ENCODE measurements around the gene DCHS1. TPM values are rescaled to one million over a fixed set of nuclear protein-coding genes. Genes with fewer than 3 reads are reported as not detected.

Gene DCHS1
- total and polyA plus RNA-seq, 9 of the 15 experiments (the other 6 are each of a cell fraction or from before 2014, with no cell fraction given): 0.04 to 0.49 (median 0.14) TPM; not detected in 2

- TF ChIP-seq DMBX1 (CRISPR knock-in tag; IDR thresholded peaks at IDR 0.05; ENCODE audit: borderline replicate concordance) (0 out of 2 replicates have a peak, but pooled peaks have one; percentile 22), STAT5B (CRISPR knock-in tag; IDR thresholded peaks at IDR 0.05) (no peak), PKNOX1 (IDR thresholded peaks at IDR 0.05) (no peak), SIRT6 (IDR thresholded peaks at IDR 0.05; ENCODE audit: low read depth, low read length) (no peak), CTCF (IDR thresholded peaks at IDR 0.05 in 2 of 3, conservative IDR thresholded peaks at IDR 0.05 in 1 of 3; ENCODE audit: insufficient read depth in 2 of 3, low read depth in 1 of 3, low read length in 3 of 3) (peak; percentile 47 to 69 (median 67); a peak in 5 of 6 replicates), SMC3 (conservative IDR thresholded peaks at IDR 0.05; ENCODE audit: insufficient read depth, low read depth, low read length) (peak; percentile 17; the same call in 1 of the 2 replicates), CBFA2T2 (conservative IDR thresholded peaks at IDR 0.05) (no peak), TCF15 (CRISPR knock-in tag; IDR thresholded peaks at IDR 0.05) (no peak), UBTF (IDR thresholded peaks at IDR 0.05; ENCODE audit: borderline replicate concordance in 1 of 2, low read depth in 2 of 2, low read length in 2 of 2) (no peak), MCM5 (IDR thresholded peaks at IDR 0.05; ENCODE audit: low read depth) (no peak), PBX2 (CRISPR knock-in tag; IDR thresholded peaks at IDR 0.05; ENCODE audit: low read depth) (no peak), PBX2 (tag; conservative IDR thresholded peaks at IDR 0.05; ENCODE audit: low read depth) (no peak), TOE1 (IDR thresholded peaks at IDR 0.05; ENCODE audit: borderline replicate concordance) (no peak), TOE1 (CRISPR knock-in tag; IDR thresholded peaks at IDR 0.05; ENCODE audit: borderline replicate concordance, low read depth) (no peak), NR2C1 (IDR thresholded peaks at IDR 0.05) (no peak), NR2C1 (tag; IDR thresholded peaks at IDR 0.05) (no peak), ZNF395 (CRISPR knock-in tag; IDR thresholded peaks at IDR 0.05) (peak; percentile 45; the same call in 1 of the 2 replicates)
Observed at GRCh38 chr11:6667733-6668374, 12.2 kb upstream of the DCHS1 start (continued).

Measured in K562 (cell line).